Lung (tissue), 12 donors: ENCODE measurements around the gene IL1F10. TPM values are rescaled to one million over a fixed set of nuclear protein-coding genes. Genes with fewer than 3 reads are reported as not detected.

Source experiments
- ATAC-seq: fragments of 200-7000 bp; cut with Tn5 transposase; one replicate; pipeline ENCODE4 v1.9.1; 2020; ENCODE audit warnings: moderate number of reproducible peaks; ENCODE audit not compliant: insufficient read depth, low FRiP score
- DNase-seq, 3 donors: peaks; one replicate each; pipeline ENCODE4 v3.0.0-alpha.2; 2013 to 2017
- H3K27ac ChIP-seq, 2 donors: one replicate each; pipeline ENCODE4 v1.5.1; 2013; ENCODE audit warnings: mild to moderate bottlenecking in 2 of 2, moderate library complexity in 2 of 2, control low read depth in 1 of 2, inconsistent platforms in 1 of 2, low read depth in 1 of 2, low read length in 1 of 2
- H3K27me3 ChIP-seq, 3 donors: one replicate each; pipeline ENCODE4 v1.5.1; 2013; ENCODE audit warnings: low read length in 2 of 3; ENCODE audit not compliant: control insufficient read depth in 3 of 3, insufficient read depth in 3 of 3
- H3K36me3 ChIP-seq, 4 donors: one replicate each; pipeline ENCODE4 v1.5.1; 2013; ENCODE audit warnings: low read length in 4 of 4, mild to moderate bottlenecking in 1 of 4, moderate library complexity in 1 of 4; ENCODE audit not compliant: control insufficient read depth in 4 of 4, insufficient read depth in 4 of 4
- H3K4me1 ChIP-seq, 5 donors: one replicate each; pipeline ENCODE4 v1.5.1; 2013; ENCODE audit warnings: low read length in 5 of 5, mild to moderate bottlenecking in 2 of 5, moderate library complexity in 1 of 5; ENCODE audit not compliant: control insufficient read depth in 5 of 5, insufficient read depth in 5 of 5
- H3K4me3 ChIP-seq: one replicate; pipeline ENCODE4 v1.5.1; 2013; ENCODE audit warnings: mild to moderate bottlenecking, control low read depth, moderate library complexity
- H3K9ac ChIP-seq, 2 donors: one replicate each; pipeline ENCODE4 v1.5.1; 2013; ENCODE audit warnings: low read length in 2 of 2, control low read depth in 1 of 2; ENCODE audit not compliant: insufficient read depth in 1 of 2
- H3K9me3 ChIP-seq, 4 donors: one replicate each; pipeline ENCODE4 v1.5.1; 2013; ENCODE audit warnings: low read length in 3 of 4, mild to moderate bottlenecking in 1 of 4, moderate library complexity in 1 of 4; ENCODE audit not compliant: control insufficient read depth in 4 of 4, insufficient read depth in 3 of 4
- CTCF ChIP-seq: IDR thresholded peaks from 2 replicates; pipeline ENCODE4 v1.5.1; 2012; ENCODE audit warnings: mild to moderate bottlenecking; ENCODE audit errors: control extremely low read depth, extremely low read depth
- WGBS, 2 donors: extraction: QIAGEN DNeasy Blood & Tissue Kit; methylation state at CpG; one replicate each; pipeline ENCODE4 v1.1.7; 2013; 5-methylcytosine and 5-hydroxymethylcytosine counted together
- polyA plus RNA-seq, 2 donors: library from polyadenylated mRNA; stranded (reverse); fragments of 200-250 nt; gene quantifications; one replicate each; pipeline ENCODE4 v1.2.1, GENCODE V29; 2013
- total RNA-seq, 2 donors: library from RNA; depleted of rRNA in 1 of 2; stranded (reverse); fragments of >200 nt in 1 of 2; gene quantifications; one replicate each; pipeline ENCODE4 v1.2.1, GENCODE V29; 2014 to 2021
- donor health status: control.
- donor health status: control.
- donor health status: Bipolar disorder and iron deficiency.
- donor health status: healthy.
- donor health status: DM: yes; HTN: yes; CAD: no.

The IL1F10 gene
- total and polyA plus RNA-seq, 4 donors, result not detected

DNA sequence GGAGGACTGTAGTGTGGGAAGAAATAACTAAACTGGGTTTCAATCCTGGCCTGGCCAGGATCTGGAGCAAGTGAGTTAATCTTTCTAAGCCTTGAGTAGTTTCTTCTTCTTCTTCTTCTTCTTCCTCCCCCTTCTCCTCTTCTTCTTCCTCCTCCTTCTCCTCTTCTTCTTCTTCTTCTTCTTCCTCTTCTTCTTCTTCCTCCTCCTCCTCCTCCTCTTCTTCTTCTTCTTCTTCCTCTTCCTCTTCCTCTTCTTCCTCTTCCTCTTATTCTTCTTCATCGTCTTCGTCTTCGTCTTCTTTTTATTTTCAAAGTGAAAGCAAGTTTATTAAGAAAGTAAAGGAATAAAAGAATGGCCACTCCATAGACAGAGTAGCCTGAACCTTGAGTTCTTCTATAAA lies 53.1 kb downstream of the IL1F10 start:
- Histone ChIP-seq H3K27me3 (peaks cover 0 to 3% (median 0%) of the 10 kb centered on the region in 3 donors), H3K36me3 (no peaks in the 10 kb centered on the region), H3K4me1 (peaks cover 0 to 6% (median 0%) of the 10 kb centered on the region in 5 donors), H3K9me3 (no peaks in the 10 kb centered on the region), H3K4me3 (no peak overlapping the region), H3K27ac (no peak overlapping the region), H3K9ac (no peak overlapping the region)
- DNase-seq (no peak), ATAC-seq (no peak)
- no peak for TF ChIP-seq CTCF
- 13 to 48% methylated on average over 3 of the region's 3 CpGs for WGBS, 2 donors

- peaks cover 0 to 6% (median 0%) of the 10 kb centered on the region in 5 donors for H3K4me1 ChIP-seq
- H3K27ac ChIP-seq, result no peak overlapping the region
- no peaks in the 10 kb centered on the region for H3K36me3 ChIP-seq
- WGBS, 2 donors, result 81 to 95% methylated on average over 4 of the region's 4 CpGs
- H3K9ac ChIP-seq, result no peak overlapping the region
- H3K27me3 ChIP-seq, result peaks cover 0 to 3% (median 0%) of the 10 kb centered on the region in 3 donors
- no peak overlapping the region for H3K4me3 ChIP-seq
- ATAC-seq (no peak), DNase-seq (no peak)
- H3K9me3 ChIP-seq, result no peaks in the 10 kb centered on the region
- no peak for TF ChIP-seq CTCF
Observed at GRCh38 chr2:113122364-113122763, 54.6 kb downstream of the IL1F10 start.

DNA sequence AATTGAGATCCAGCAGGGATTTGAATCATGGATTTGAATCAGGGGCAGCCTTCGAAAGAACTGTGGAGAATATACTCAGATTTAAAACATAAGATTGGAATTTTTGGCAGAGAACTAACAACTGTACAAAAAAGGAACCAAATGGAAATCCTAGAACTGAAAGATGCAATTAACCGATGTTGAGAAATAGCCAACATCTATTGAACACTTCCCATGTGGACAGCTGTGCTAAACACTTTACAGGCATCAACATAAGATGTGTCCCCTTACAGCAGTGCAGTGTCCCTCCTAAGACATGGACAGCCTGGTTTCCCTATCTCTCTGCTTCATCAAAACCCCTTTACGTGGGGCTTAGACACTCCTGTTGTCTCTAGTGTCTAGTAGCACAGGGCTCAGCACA lies 56.0 kb downstream of the IL1F10 start:
- ATAC-seq (no peak), DNase-seq (no peak)
- H3K4me1 ChIP-seq, result peaks cover 0 to 4% (median 0%) of the 10 kb centered on the region in 5 donors
- WGBS, 2 donors, result 31 to 61% methylated on average over 3 of the region's 3 CpGs
- peaks cover 0 to 3% (median 0%) of the 10 kb centered on the region in 3 donors for H3K27me3 ChIP-seq
- no peak for TF ChIP-seq CTCF
- no peak overlapping the region for H3K9ac ChIP-seq
- H3K9me3 ChIP-seq, result no peaks in the 10 kb centered on the region
- H3K4me3 ChIP-seq, result no peak overlapping the region
- H3K36me3 ChIP-seq, result no peaks in the 10 kb centered on the region
- H3K27ac ChIP-seq, result no peak overlapping the region
